GM23248 (cell line): ENCODE measurements around the gene PLA2G4F. TPM values are rescaled to one million over a fixed set of nuclear protein-coding genes. Genes with fewer than 3 reads are reported as not detected.

ENCODE experiments used
- DNase-seq: peaks from one replicate; pipeline ENCODE4 v3.0.0-alpha.2; 2015
- H2AFZ ChIP-seq: fragments of 200-600 bp; sonication (generic); 2 replicates; pipeline ENCODE4 v1.6.1; 2016; ENCODE audit warnings: antibody characterized with exemption
- H3F3A ChIP-seq: fragments of 200-600 bp; sonication (generic); 2 replicates; pipeline ENCODE4 v1.6.1; 2016; ENCODE audit warnings: mild to moderate bottlenecking, antibody characterized with exemption, mixed run types; ENCODE audit not compliant: insufficient read depth
- H3K27ac ChIP-seq: fragments of 200-600 bp; sonication (generic); 2 replicates; pipeline ENCODE4 v1.5.1; 2016; ENCODE audit warnings: mild to moderate bottlenecking
- H3K27me3 ChIP-seq: fragments of 200-600 bp; sonication (generic); replicated peaks from 2 replicates; pipeline ENCODE4 v1.6.1; 2016; ENCODE audit warnings: mild to moderate bottlenecking; ENCODE audit not compliant: insufficient read depth
- H3K36me3 ChIP-seq: fragments of 200-600 bp; sonication (generic); 2 replicates; pipeline ENCODE4 v1.6.1; 2016; ENCODE audit warnings: low read depth, mild to moderate bottlenecking
- H3K4me1 ChIP-seq: fragments of 200-600 bp; sonication (generic); 2 replicates; pipeline ENCODE4 v1.6.1; 2016; ENCODE audit warnings: mild to moderate bottlenecking; ENCODE audit not compliant: insufficient read depth
- H3K4me2 ChIP-seq: fragments of 200-600 bp; sonication (generic); one replicate; pipeline ENCODE4 v1.6.1; 2016; ENCODE audit warnings: mild to moderate bottlenecking; ENCODE audit not compliant: unreplicated experiment
- H3K4me3 ChIP-seq: fragments of 200-600 bp; sonication (generic); 2 replicates; pipeline ENCODE4 v1.5.1; 2016; ENCODE audit warnings: mild to moderate bottlenecking
- H3K79me2 ChIP-seq: fragments of 200-600 bp; sonication (generic); 2 replicates; pipeline ENCODE4 v1.6.1; 2016; ENCODE audit warnings: mild to moderate bottlenecking; ENCODE audit not compliant: insufficient read depth
- H3K9ac ChIP-seq: fragments of 200-600 bp; sonication (generic); 2 replicates; pipeline ENCODE4 v1.6.1; 2016; ENCODE audit warnings: mild to moderate bottlenecking
- H3K9me2 ChIP-seq: fragments of 200-600 bp; sonication (generic); 2 replicates; pipeline ENCODE4 v1.6.1; 2016; ENCODE audit warnings: mixed run types, mild to moderate bottlenecking, moderate library complexity; ENCODE audit not compliant: insufficient read depth
- H3K9me3 ChIP-seq: fragments of 200-600 bp; sonication (generic); one replicate; pipeline ENCODE4 v1.6.1; 2017; ENCODE audit warnings: low read depth
- H4K20me1 ChIP-seq: fragments of 200-600 bp; sonication (generic); 2 replicates; pipeline ENCODE4 v1.6.0; 2016; ENCODE audit not compliant: insufficient read depth
- EZH2 ChIP-seq: fragments of 200-600 bp; sonication (generic); IDR thresholded peaks from 2 replicates; pipeline ENCODE4 v1.6.1; 2018; ENCODE audit warnings: antibody characterized with exemption, mild to moderate bottlenecking; ENCODE audit not compliant: insufficient read depth, poor library complexity, severe bottlenecking
- EZH2phosphoT487 ChIP-seq: fragments of 200-600 bp; sonication (generic); IDR thresholded peaks from 2 replicates; pipeline ENCODE4 v1.6.1; 2018; ENCODE audit warnings: antibody characterized with exemption, moderate library complexity, mild to moderate bottlenecking, low read depth; ENCODE audit not compliant: insufficient read depth
- WGBS, 2 experiments: methylation state at CpG; one replicate each; pipeline ENCODE4 v1.1.6; 2015 to 2017; ENCODE audit warnings: low lambda C conversion rate in 2 of 2, low coverage in 1 of 2; ENCODE audit errors: missing lambda C conversion rate in 2 of 2; 5-methylcytosine and 5-hydroxymethylcytosine counted together
- in situ Hi-C: fragments of 300-500 bp; cut with MboI; formaldehyde crosslinking; loops from 2 replicates; pipeline ENCODE4 v1.15.0; 2020
- polyA plus RNA-seq: library from polyadenylated mRNA; unstranded; fragments of >200 nt; fragmentation: Nextera tagmentation; extraction: Ambion mirVana; gene quantifications from 2 replicates; pipeline ENCODE4 v1.2.1, GENCODE V29; 2016
- total RNA-seq: library from RNA; depleted of rRNA; stranded (reverse); fragments of >200 nt; shearing (Covaris generic); gene quantifications from 2 replicates; pipeline ENCODE4 v1.2.3, GENCODE V29; 2014; rRNA removed

PLA2G4F gene
- not detected in 2 replicates for total RNA-seq
- polyA plus RNA-seq = not detected in 2 replicates

GRCh38 chr15:42156243-42156922, at the start of gene PLA2G4F:
PLA2G4F (minus strand) TSS chr15:42156636; CDS start chr15:42156549, 87 bp downstream.
- no peak for TF ChIP-seq EZH2phosphoT487
- no peak for TF ChIP-seq EZH2
- Histone ChIP-seq H3K36me3 (peaks cover 19% of the 10 kb centered on the region; the same call in 1 of the 2 replicates), H3K9ac (no peak within 1 kb of the TSS), H2AFZ (no peak within 1 kb of the TSS), H4K20me1 (no peaks in the 10 kb centered on the region), H3K4me1 (peaks cover 11% of the 10 kb centered on the region), H3K27me3 (no peaks in the 10 kb centered on the region), H3K4me3 (no peak within 1 kb of the TSS), H3K9me3 (no peaks in the 10 kb centered on the region), H3K4me2 (no peak within 1 kb of the TSS), H3F3A (no peaks in the 10 kb centered on the region), H3K79me2 (no peaks in the 10 kb centered on the region), H3K9me2 (no peaks in the 10 kb centered on the region), H3K27ac (no peak within 1 kb of the TSS)
- in situ Hi-C loops = no loop called here
- WGBS, 2 experiments = 76 to 78% methylated on average over 8 of the region's 8 CpGs
- DNase-seq = no peak

- H3K79me2 ChIP-seq = peaks cover 94% of the 10 kb centered on the region
- no peaks in the 10 kb centered on the region for H4K20me1 ChIP-seq
- peaks cover 21% of the 10 kb centered on the region for H3K4me1 ChIP-seq
- no peak overlapping the region for H3K4me3 ChIP-seq
- no peaks in the 10 kb centered on the region for H3K27me3 ChIP-seq
- no peak overlapping the region for H3K9ac ChIP-seq
- no peaks in the 10 kb centered on the region for H3K9me3 ChIP-seq
- in situ Hi-C loops = no loop called here
- 60 to 67% methylated on average over 3 of the region's 3 CpGs for WGBS, 2 experiments
- H3F3A ChIP-seq = peaks cover 25% of the 10 kb centered on the region
- no peak overlapping the region for H3K4me2 ChIP-seq
- H2AFZ ChIP-seq = no peak overlapping the region
- H3K36me3 ChIP-seq = peaks cover 11% of the 10 kb centered on the region
- DNase-seq = peak; percentile 70
- TF ChIP-seq EZH2phosphoT487 (no peak), EZH2 (no peak)
- peak overlapping the region; percentile 54; the same call in 1 of the 2 replicates for H3K27ac ChIP-seq
- H3K9me2 ChIP-seq = no peaks in the 10 kb centered on the region
These were observed 47.5 kb upstream of the PLA2G4F start for GRCh38 chr15:42203891-42204290.

GRCh38 chr15:42202653-42203052, 46.2 kb upstream of the PLA2G4F start:
- in situ Hi-C loops = no loop called here
- Histone ChIP-seq H3K27ac (no peak overlapping the region), H3K9ac (no peak overlapping the region), H3K4me3 (no peak overlapping the region), H3K27me3 (no peaks in the 10 kb centered on the region), H3K36me3 (peaks cover 11% of the 10 kb centered on the region), H3K9me2 (no peaks in the 10 kb centered on the region), H3K9me3 (no peaks in the 10 kb centered on the region), H2AFZ (no peak overlapping the region), H4K20me1 (no peaks in the 10 kb centered on the region), H3F3A (peaks cover 24% of the 10 kb centered on the region; the same call in 1 of the 2 replicates), H3K4me1 (peaks cover 18% of the 10 kb centered on the region), H3K4me2 (no peak overlapping the region), H3K79me2 (peaks cover 96% of the 10 kb centered on the region)
- TF ChIP-seq EZH2 (no peak), EZH2phosphoT487 (no peak)
- 72 to 83% methylated on average over 2 of the region's 2 CpGs for WGBS, 2 experiments
- no peak for DNase-seq

- peaks cover 93% of the 10 kb centered on the region for H3K79me2 ChIP-seq
- no peaks in the 10 kb centered on the region for H3K27me3 ChIP-seq
- TF ChIP-seq EZH2phosphoT487 (no peak), EZH2 (no peak)
- H3K9ac ChIP-seq = no peak overlapping the region
- H4K20me1 ChIP-seq = no peaks in the 10 kb centered on the region
- H3K4me3 ChIP-seq = no peak overlapping the region
- no peaks in the 10 kb centered on the region for H3K9me2 ChIP-seq
- in situ Hi-C loops = no loop called here
- no peaks in the 10 kb centered on the region for H3K9me3 ChIP-seq
- 96 to 98% methylated on average over 1 of the region's 1 CpG for WGBS, 2 experiments
- H3K4me2 ChIP-seq = no peak overlapping the region
- no peak overlapping the region for H3K27ac ChIP-seq
- no peak overlapping the region for H2AFZ ChIP-seq
- H3K4me1 ChIP-seq = peaks cover 13% of the 10 kb centered on the region
- H3K36me3 ChIP-seq = peaks cover 11% of the 10 kb centered on the region
- DNase-seq = no peak
- peaks cover 25% of the 10 kb centered on the region; the same call in 1 of the 2 replicates for H3F3A ChIP-seq
These were observed 45.4 kb upstream of the PLA2G4F start for GRCh38 chr15:42201801-42202200.
